Left ventricle myocardium superior (tissue), 1 donor: ENCODE data around the gene GIPC1. TPM values are rescaled to one million over a fixed set of nuclear protein-coding genes. Genes with fewer than 3 reads are reported as not detected.
A peak's percentile ranks its signal among the peaks of the same experiment; 100 is the strongest.
"Not testable (repeated sequence)": the region's sequence is repeated elsewhere in the genome, so short reads cannot be mapped to it uniquely, and the experiment has no call there.

Experiments used
- ATAC-seq: fragments of 200-7000 bp; cut with Tn5 transposase; one replicate; pipeline ENCODE4 v1.9.1; 2020; ENCODE audit warnings: mild to moderate bottlenecking, moderate library complexity
- DNase-seq: peaks from one replicate; pipeline ENCODE4 v3.0.0-alpha.2; 2020
- intact Hi-C: fragments of 100-400 bp; cut with micrococcal nuclease; formaldehyde crosslinking; loops from one replicate; pipeline ENCODE4 v1.11.0; 2022
- long read RNA-seq: library from polyadenylated mRNA; unstranded; transcript quantifications from one replicate; pipeline ENCODE4 v2.0.0, GENCODE V29; 2021
- total RNA-seq: library from RNA; stranded (reverse); fragmentation: NEBNext Ultra II Directional; extraction: Animal tissue kit (Norgen Biotek cat#: 25700); gene quantifications from one replicate; pipeline ENCODE4 v1.2.1, GENCODE V29; 2021
- donor health status: DM: no; HTN: yes; CAD: no; lungs with severe emphysema.

Gene GIPC1
- total RNA-seq: 55.9 TPM
- long read RNA-seq, transcript GIPC1-213 (7 exons, 1,068 nt): minor isoform, 10 of 195 reads
- long read RNA-seq, transcript GIPC1-205 (8 exons, 1,386 nt): minor isoform, 64 of 195 reads
- long read RNA-seq, transcript GIPC1-203 (9 exons, 1,926 nt): major isoform, 96 of 195 reads
- long read RNA-seq, partial matches to known transcripts: 9 of 195 reads
- long read RNA-seq, other reads (novel, unspliced or antisense): 14 of 195 reads

- DNase-seq (peak; percentile 97), ATAC-seq (peak; percentile 97)
- intact Hi-C loops: no loop called here
These were observed at the start of gene GIPC1 for GRCh38 chr19:14496029-14496833. Gene GIPC1, minus strand, starts transcription at chr19:14496127. Its CDS starts 13,151 bp downstream, at chr19:14482976.

GRCh38 chr19:14545716-14546082 is 49.8 kb upstream of the GIPC1 start:
- DNase-seq: no peak
- ATAC-seq: no peak
- intact Hi-C loops: no loop called here

GRCh38 chr19:14544977-14545715 is 49.2 kb upstream of the GIPC1 start:
- DNase-seq: peak; percentile 87
- peak; percentile 87 for ATAC-seq
- intact Hi-C loops: no loop called here

GRCh38 chr19:14544047-14544446 is 48.1 kb upstream of the GIPC1 start:
- intact Hi-C loops: no loop called here
- ATAC-seq: no peak
- no peak for DNase-seq

GRCh38 chr19:14542711-14543328 is 46.9 kb upstream of the GIPC1 start:
- DNase-seq (no peak), ATAC-seq (peak; percentile 35)
- intact Hi-C loops: no loop called here

DNA sequence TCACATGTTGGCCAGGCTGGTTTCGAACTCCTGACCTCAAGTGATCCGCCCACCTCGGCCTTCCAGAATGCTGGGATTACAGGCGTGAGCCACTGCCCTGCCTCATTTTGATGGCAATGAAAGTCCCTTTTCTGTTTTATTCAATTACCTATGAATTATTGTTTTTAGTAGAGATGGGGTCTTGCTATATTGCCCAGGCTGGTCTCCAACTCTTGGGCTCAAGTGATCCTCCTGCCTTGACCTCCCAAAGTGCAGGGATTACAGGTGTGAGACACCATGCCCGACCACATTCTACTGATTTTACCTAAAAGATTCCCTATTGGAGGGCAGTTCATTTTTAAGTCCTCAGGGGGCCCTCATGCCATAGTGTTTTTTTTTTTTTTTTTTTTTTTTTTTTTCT is 46.1 kb upstream of the GIPC1 start:
- intact Hi-C loops, DNase-seq, ATAC-seq: not testable (repeated sequence)

DNA sequence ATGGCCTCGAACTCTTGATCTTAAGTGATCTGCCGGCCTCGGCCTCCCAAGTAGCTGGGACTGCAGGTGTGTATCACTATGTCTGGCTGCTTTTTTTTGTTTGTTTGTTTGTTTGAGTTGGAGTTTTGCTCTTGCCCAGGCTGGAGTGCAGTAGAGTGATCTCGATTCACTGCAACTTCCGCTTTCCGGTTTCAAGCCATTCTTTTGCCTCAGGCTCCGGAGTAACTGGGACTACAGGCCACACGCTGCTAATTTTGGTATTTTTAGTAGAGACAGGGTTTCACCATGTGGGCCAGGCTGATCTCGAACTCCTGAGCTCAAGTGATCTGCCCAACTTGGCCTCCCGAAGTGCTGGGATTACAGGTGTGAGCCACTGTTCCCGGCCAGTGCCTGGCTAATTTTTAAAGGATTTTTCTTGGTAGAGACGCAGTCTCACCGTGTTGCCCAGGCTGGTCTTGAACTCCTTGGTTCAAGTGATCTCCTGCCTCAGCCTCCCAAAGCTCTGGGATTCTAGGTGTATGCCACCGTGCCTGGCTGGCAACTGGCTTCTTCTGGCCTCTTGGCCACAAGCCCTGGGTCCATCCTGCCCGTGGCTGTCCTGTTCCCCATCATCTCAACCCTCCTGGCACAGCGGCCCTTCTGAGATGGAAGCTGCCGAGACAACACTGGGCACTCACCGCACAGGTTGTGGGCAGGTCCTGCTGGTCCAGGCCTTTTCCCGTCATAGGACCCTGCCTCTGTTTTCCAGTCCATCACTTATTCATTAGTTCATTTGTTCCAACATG is 45.0 kb upstream of the GIPC1 start:
- ATAC-seq: no peak
- intact Hi-C loops: no loop called here
- DNase-seq: no peak

- intact Hi-C loops: no loop called here
- peak; percentile 73 for DNase-seq
- ATAC-seq: peak; percentile 75
These were observed 41.2 kb upstream of the GIPC1 start for GRCh38 chr19:14536926-14537692.

DNA sequence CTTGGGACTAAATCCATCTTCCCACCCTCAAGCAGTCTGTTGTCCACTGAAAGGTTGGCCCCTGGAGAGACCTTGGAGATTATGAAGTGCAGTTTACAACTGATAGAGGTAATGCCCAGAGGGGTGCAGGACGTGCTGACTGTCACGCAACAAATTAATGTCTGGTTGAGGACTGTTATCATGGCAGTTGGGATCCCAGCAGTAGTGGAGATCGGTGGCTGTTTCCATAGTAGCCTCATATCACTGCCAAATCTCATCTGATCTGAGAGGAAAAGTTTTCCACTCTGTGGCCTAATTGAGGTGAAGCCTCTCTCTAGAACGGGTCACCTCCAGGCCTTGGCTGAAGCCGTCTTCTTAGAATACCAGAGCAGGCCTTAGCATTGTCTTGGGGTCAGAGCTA is 37.5 kb upstream of the GIPC1 start:
- DNase-seq (no peak), ATAC-seq (no peak)
- intact Hi-C loops: no loop called here

GRCh38 chr19:14530506-14530905 is 34.6 kb upstream of the GIPC1 start:
- DNase-seq (no peak), ATAC-seq (no peak)
- intact Hi-C loops: no loop called here

DNA sequence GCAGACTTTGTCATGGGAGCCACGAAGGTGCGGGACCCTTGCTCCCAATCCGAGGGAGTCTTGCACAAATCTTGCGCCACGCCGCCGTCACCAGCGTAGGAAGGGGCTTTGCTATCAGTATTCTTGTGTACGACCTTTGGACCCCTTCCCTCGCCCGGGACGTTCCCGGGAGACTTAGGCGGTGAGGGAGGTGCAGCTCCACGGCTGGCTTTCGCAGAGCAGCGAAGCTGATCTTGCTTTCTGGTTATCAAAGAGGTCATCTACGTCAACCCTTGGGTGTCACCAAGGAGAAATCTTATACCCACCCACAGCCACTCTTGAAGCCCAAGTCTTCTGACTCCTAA is 34.0 kb upstream of the GIPC1 start:
- no peak for ATAC-seq
- DNase-seq: no peak
- intact Hi-C loops: no loop called here

GRCh38 chr19:14529254-14530004 is 33.5 kb upstream of the GIPC1 start, which contains the start of gene TECR:
Gene TECR, plus strand, starts transcription at chr19:14529594. Its CDS starts 103 bp downstream, at chr19:14529697.
- intact Hi-C loops: no loop called here
- peak; percentile 96 for ATAC-seq
- peak; percentile 100 for DNase-seq

DNA sequence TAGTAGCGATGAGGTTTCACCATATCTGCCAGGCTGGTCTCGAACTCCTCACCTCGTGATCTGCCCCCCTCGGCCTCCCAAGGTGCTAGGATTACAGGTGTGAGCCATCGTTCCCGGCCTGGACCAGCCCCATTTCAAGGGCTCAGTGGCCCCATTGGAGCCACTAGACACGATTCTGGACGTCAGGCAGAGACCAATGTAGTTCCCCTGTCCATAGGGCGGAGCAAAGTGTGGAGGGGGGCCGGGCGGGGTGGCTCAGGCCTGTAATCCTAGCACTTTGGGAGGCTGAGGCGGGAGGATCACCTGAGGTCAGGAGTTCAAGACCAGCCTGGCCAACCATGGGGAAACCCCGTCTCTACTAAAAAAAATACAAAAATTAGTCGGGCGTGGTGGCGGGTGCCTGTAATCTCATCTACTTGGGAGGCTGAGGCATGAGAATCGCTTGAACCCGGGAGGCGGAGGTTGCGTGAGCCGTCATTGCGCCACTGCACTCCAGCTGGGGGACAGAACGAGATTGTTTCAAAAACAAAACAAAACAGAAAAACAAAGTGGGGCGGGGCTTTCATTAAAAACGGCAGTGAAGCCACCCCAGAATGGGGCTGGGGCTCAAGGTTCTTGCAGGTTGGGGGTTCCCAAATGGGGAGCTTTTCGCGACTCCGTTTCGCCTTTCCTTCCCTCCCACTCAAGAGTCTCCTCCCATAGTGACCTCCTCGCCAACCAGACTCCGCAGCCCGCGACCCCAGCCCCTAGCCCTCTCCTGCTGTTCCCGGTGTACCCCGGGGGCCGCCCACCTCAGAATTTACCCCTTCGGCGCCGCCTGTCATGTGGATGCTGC is 32.7 kb upstream of the GIPC1 start:
- no peak for DNase-seq
- ATAC-seq: no peak
- intact Hi-C loops: no loop called here

DNA sequence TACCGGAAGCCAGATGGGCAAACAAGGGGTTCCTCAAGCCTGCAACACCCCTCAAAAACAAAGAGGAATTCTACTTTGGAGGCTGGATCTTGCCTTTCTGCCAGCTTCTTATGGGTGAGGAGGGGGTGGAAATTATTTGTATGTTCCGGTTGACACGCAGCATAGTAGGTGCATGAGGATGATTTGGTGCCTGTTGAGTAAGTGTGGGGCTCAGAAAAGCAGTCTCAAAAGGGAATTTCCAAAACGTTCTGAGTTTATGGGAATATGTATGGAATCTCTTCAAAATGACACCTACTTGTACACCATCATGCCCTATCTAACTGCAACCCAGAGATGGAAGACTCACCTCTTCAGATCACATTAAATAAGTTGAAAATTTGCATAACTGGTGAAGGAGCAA is 30.5 kb upstream of the GIPC1 start:
- DNase-seq (no peak), ATAC-seq (no peak)
- intact Hi-C loops: no loop called here

DNA sequence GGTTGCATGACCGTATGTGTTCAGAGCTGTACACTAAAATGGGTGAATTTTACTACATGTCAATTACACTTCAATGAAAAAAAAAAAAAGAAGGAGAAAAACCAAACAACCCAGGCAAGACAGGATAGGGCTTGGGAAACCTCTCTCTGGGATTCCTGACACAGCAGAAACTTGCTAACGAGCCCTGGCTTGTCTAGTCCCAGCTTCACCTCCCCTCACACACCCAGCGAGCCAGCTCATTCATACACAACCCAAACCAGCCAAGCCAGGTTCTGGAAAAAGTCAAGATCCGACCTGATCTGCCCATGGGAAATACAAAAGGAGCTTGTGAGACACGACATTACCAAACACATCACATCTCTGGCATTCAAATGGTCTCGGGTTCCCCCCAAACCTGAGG is 29.8 kb upstream of the GIPC1 start:
- ATAC-seq (no peak), DNase-seq (no peak)
- intact Hi-C loops: no loop called here

GRCh38 chr19:14520543-14520942 is 24.6 kb upstream of the GIPC1 start:
- no peak for ATAC-seq
- intact Hi-C loops: no loop called here

More at GRCh38 chr19:14520543-14520942, 24.6 kb upstream of the GIPC1 start:
- no peak for DNase-seq
